Adrenal gland (tissue), 12 donors: ENCODE data around the gene KCNJ1. TPM values are rescaled to one million over a fixed set of nuclear protein-coding genes. Genes with fewer than 3 reads are reported as not detected.

Source experiments
- DNase-seq, 7 donors: peaks; one replicate each; pipeline ENCODE4 v3.0.0-alpha.2; 2019 to 2020
- H3K27ac ChIP-seq, 5 donors: fragments of 200-600 bp; sonication (generic) in 4 of 5; 1 replicate in 3 of 5; 2 replicates in 2 of 5; pipeline versions ENCODE4 v1.5.1 to v1.8.0; 2016 to 2020; ENCODE audit warnings: mild to moderate bottlenecking in 1 of 5
- H3K27me3 ChIP-seq: fragments of 200-600 bp; 2 replicates; pipeline ENCODE4 v1.8.0; 2021
- H3K36me3 ChIP-seq, 2 donors: fragments of 200-600 bp; replicated peaks in 1 of 2; 1 replicate in 1 of 2; 2 replicates in 1 of 2; pipeline versions ENCODE4 v1.5.1 to v1.8.0; 2018 to 2022
- H3K4me1 ChIP-seq, 2 donors: fragments of 200-600 bp; replicated peaks in 1 of 2; 1 replicate in 1 of 2; 2 replicates in 1 of 2; pipeline versions ENCODE4 v1.5.1 to v1.8.0; 2018 to 2021
- H3K4me3 ChIP-seq, 4 donors: fragments of 200-600 bp; sonication (generic) in 3 of 4; one replicate each; pipeline ENCODE4 v1.5.1; 2016 to 2018
- H3K9me3 ChIP-seq, 3 donors: fragments of 200-600 bp; sonication (generic) in 1 of 3; replicated peaks in 1 of 3; 1 replicate in 2 of 3; 2 replicates in 1 of 3; pipeline versions ENCODE4 v1.5.1 to v1.8.0; 2016 to 2021
- CTCF ChIP-seq, 6 experiments: fragments of 450-650 bp in 4 of 6; fragments of 200-600 bp in 2 of 6; sonication (generic) in 1 of 6; IDR thresholded peaks; 1 replicate in 5 of 6; 2 replicates in 1 of 6; pipeline versions ENCODE4 v1.5.1 to v1.8.0; 2016 to 2021; ENCODE audit warnings: antibody characterized with exemption in 6 of 6, mild to moderate bottlenecking in 2 of 6, moderate library complexity in 1 of 6
- POLR2A ChIP-seq, 2 donors: fragments of 450-650 bp; IDR thresholded peaks; one replicate each; pipeline ENCODE4 v1.6.1; 2017; ENCODE audit warnings: antibody characterized with exemption in 2 of 2, mild to moderate bottlenecking in 2 of 2, moderate library complexity in 1 of 2
- whole genome bisulfite sequencing, 4 donors: extraction: QIAGEN DNeasy Blood & Tissue Kit in 2 of 4; methylation state at CpG; one replicate each; pipeline versions ENCODE4 v1.1.5 to v1.1.7; 2013 to 2017; 5-methylcytosine and 5-hydroxymethylcytosine counted together
- intact Hi-C, 2 donors: fragments of 100-400 bp; cut with DNase I; formaldehyde crosslinking; loops; one replicate each; pipeline versions ENCODE4 v1.14.1 to v1.15.0; 2022 to 2023
- polyA plus RNA-seq, 3 donors: library from polyadenylated mRNA; stranded (reverse); fragments of 200-250 nt in 2 of 3; fragments of 350-450 nt in 1 of 3; fragmentation: Illumina TruSeq in 1 of 3; extraction: RNeasy Lipid Tissue Mini Kit (QIAGEN cat#74804) in 1 of 3; gene quantifications; one replicate each; pipeline ENCODE4 v1.2.3, GENCODE V29; 2013 to 2014
- total RNA-seq, 9 donors: library from RNA; depleted of rRNA in 4 of 9; stranded (reverse); fragments of >200 nt in 4 of 9; fragments of 120-200 nt in 1 of 9; fragmentation: NEBNext Ultra II Directional in 1 of 9; extraction: Animal tissue kit (Norgen Biotek cat#: 25700) in 1 of 9; gene quantifications; one replicate each; pipeline versions ENCODE4 v1.1.0 to v1.2.4, GENCODE V29; 2013 to 2023
- donor health status: healthy with polysubstance abuse.
- donor health status: Bipolar disorder and iron deficiency.
- donor health status: DM: yes; HTN: yes; CAD: no.
- donor health status: DM: no; HTN: no; CAD: no.
- donor health status: DM: no; HTN: no; CAD: no.
- donor health status: DM: yes; HTN: yes; CAD: no.

The KCNJ1 gene
- total and polyA plus RNA-seq, 12 donors = 0.06 to 0.17 (median 0.16) TPM; not detected in 9

GRCh38 chr11:128906185-128907050, 39.3 kb upstream of the KCNJ1 start:
- Histone ChIP-seq H3K36me3 (peaks cover 0 to 5% of the 10 kb centered on the region in 2 donors), H3K4me3 (peak overlapping the region in 1 of 4 donors; percentile 62), H3K9me3 (no peaks in the 10 kb centered on the region), H3K27me3 (no peaks in the 10 kb centered on the region), H3K4me1 (peaks cover 30 to 84% of the 10 kb centered on the region in 2 donors), H3K27ac (peak overlapping the region in 4 of 5 donors; percentile 59 to 84 (median 84))
- intact Hi-C loops = no loop called here
- peak in 1 of 7 donors; percentile 56 for DNase-seq
- no peak for TF ChIP-seq POLR2A (IDR thresholded peaks at IDR 0.05)
- no peak for TF ChIP-seq CTCF (IDR thresholded peaks at IDR 0.05)
- 65 to 77% (median 71%) methylated on average over 7 to 8 of the region's 8 CpGs for WGBS, 4 donors

GRCh38 chr11:128905345-128906184, 38.5 kb upstream of the KCNJ1 start:
- H3K4me1 ChIP-seq = peaks cover 30 to 92% of the 10 kb centered on the region in 2 donors
- no peaks in the 10 kb centered on the region for H3K27me3 ChIP-seq
- intact Hi-C loops = no loop called here
- WGBS, 4 donors = 2 to 13% (median 6%) methylated on average over 16 to 45 of the region's 45 CpGs
- TF ChIP-seq CTCF (IDR thresholded peaks at IDR 0.05) = peak; percentile 18 to 42 (median 32)
- TF ChIP-seq POLR2A (IDR thresholded peaks at IDR 0.05) = peak in 1 of 2 donors; percentile 37
- DNase-seq = peak in 6 of 7 donors; percentile 49 to 76 (median 59)
- H3K27ac ChIP-seq = peak overlapping the region; percentile 41 to 84 (median 83)
- H3K36me3 ChIP-seq = no peaks in the 10 kb centered on the region
- no peaks in the 10 kb centered on the region for H3K9me3 ChIP-seq
- peak overlapping the region in 2 of 4 donors; percentile 41 to 62 for H3K4me3 ChIP-seq

- TF ChIP-seq CTCF (IDR thresholded peaks at IDR 0.05) (no peak), POLR2A (IDR thresholded peaks at IDR 0.05) (peak in 1 of 2 donors; percentile 23)
- peak in 6 of 7 donors; percentile 37 to 58 (median 50) for DNase-seq
- Histone ChIP-seq H3K36me3 (no peaks in the 10 kb centered on the region), H3K4me3 (peak overlapping the region in 2 of 4 donors; percentile 41 to 62), H3K27me3 (no peaks in the 10 kb centered on the region), H3K9me3 (no peaks in the 10 kb centered on the region), H3K4me1 (peaks cover 34 to 97% of the 10 kb centered on the region in 2 donors), H3K27ac (peak overlapping the region in 4 of 5 donors; percentile 59 to 84 (median 84))
- intact Hi-C loops = no loop called here
- WGBS, 4 donors = 5 to 17% (median 8%) methylated on average over 11 to 25 of the region's 25 CpGs
These were observed 37.7 kb upstream of the KCNJ1 start for GRCh38 chr11:128904656-128905344.
